Urothelium cell line (cell line): ENCODE results near the gene ILRUN.
"Not testable (repeated sequence)": the region's sequence is repeated elsewhere in the genome, so short reads cannot be mapped to it uniquely, and the experiment has no call there.

Source experiments
- DNase-seq: peaks from one replicate; pipeline ENCODE4 v3.0.0; 2011; ENCODE audit warnings: low spot score, mixed read lengths
- FAIRE-seq: peaks from 2 replicates; lab custom pipeline; 2011; peaks lifted over from hg19 to GRCh38; lab: Jason Lieb, UNC

ILRUN gene

DNA sequence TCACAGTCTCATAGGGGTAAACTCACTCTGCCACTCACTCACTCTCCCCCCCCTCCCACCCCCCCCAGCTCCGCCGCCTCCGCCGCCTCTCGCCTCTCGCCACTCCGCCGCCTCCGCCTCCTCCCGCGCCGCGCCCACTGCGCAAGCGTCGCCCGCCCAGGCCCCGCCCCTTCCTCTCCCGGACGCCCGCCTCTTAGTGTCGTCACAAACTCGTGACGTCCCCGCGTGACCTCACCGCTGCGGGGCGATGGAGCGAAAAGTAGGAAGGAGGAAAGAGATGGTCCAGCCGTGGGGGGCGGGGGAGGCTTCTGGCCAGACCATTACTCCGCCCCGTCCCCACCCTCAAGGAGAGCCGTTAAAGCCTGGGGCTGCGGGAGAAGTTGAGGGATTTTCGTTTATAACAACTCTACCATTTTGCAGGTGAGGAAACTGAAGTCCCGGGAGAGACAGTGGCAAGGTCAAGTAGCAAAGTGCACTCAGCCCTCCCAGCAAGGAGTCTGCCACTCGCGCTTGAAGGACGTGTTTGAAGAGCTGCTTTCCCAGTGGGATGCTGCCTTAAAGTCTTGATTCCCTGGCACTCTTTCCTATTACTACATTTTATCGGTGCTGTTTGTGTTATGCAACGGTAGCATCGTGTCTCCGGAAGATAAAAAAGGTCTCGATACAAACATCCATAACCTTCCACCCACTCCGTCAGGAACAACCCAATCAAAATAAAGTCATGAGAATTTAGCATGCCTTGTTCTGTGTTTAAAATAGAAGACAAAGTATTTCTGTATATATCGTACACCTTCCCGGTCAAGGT lies at the start of gene ILRUN:
TSS of gene ILRUN (minus strand) at position 29 of the 805 bp plus-strand sequence. CDS start 164 bp downstream, outside the sequence.
- FAIRE-seq = peak; percentile 88
- DNase-seq = peak; percentile 96

DNA sequence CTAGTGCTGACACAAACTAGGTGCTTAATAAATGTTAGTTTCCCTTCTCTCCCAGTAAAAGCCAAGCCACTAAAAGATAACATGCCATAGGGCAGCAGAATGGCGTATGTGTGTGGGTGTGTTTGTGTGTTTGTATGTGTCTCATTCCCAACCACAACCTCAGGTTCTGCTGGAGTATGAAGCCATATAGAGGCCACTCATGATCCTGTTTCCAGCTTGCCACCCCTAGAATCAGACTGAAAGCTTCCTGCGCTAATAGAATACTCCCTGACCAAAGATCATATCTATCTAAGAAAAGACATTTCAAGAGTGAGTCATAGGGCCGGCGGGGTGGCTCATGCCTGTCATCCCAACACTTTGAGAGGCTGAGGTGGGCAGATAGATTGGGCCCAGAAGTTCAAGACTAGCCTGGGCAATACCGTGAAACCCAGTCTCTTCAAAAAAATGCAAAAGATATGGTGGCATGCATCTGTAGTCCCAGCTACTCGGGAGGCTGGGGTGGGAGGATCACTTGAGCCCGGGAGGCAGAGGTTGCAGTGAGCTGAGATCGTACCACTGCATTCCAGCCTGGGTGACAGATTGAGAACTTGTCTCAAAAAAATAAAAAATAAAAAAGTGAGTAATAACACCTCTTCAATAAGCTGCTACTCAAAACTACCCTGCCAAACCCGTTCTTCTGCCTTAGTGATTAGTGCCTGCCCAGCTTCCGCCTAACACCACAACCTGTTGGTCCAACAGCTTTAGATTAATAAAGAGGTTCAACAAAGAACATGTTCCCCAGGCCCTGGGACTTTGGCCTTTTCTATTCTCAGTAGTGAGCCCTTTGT lies 48.9 kb upstream of the ILRUN start:
- FAIRE-seq = no peak
- no peak for DNase-seq

GRCh38 chr6:34744294-34744647 lies 47.7 kb upstream of the ILRUN start:
- not testable (repeated sequence) for FAIRE-seq, DNase-seq

DNA sequence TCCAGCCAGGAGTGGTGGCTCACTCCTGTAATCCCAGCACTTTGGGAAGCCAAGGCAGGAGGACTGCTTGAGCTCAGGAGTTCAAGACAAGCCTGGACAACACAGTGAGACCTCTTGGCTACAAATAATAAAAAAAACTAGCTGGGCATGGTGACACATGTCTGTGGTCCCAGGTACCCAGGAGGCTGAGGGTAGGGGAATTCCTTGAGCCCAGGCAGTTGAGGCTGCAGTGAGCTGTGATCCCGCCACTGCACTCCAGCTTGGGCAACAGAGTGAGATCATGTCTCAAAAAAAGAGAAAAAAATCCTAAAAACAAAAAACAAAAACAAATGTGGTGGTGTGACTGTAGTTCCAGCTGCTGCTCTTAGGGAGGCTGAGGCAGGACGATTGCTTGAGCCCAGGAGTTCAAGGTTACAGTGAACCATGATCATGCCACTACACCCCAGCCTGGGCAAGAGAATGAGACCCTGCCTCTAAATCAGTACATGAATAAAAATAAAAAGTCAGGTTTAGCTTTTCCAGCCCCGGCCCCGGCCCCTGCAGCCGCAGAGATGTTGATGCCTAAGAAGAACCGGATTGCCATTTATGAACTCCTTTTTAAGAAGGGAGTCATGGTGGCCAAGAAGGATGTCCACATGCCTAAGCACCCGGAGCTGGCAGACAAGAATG lies 47.2 kb upstream of the ILRUN start:
- FAIRE-seq = no peak
- DNase-seq = no peak

DNA sequence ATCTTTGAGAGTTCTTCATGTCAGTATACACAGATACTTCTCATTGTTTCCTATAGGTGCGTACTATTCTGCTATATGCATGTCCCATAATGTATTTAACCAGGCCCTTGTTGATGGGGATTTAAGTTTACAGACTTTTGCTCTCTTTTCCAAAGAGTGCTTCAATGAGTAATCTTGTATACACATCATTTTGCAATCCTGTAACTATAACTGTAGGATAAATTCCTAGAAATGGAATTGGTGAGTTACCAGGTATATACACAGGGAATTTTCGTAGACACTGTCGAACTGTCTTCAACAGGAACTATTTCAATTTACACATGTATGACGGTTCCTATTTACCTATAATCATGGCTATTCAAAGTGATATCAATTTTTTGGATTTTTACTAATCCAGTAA lies 45.5 kb upstream of the ILRUN start:
- FAIRE-seq (no peak), DNase-seq (no peak)

GRCh38 chr6:34736823-34737222 lies 40.3 kb upstream of the ILRUN start:
- no peak for FAIRE-seq

DNA sequence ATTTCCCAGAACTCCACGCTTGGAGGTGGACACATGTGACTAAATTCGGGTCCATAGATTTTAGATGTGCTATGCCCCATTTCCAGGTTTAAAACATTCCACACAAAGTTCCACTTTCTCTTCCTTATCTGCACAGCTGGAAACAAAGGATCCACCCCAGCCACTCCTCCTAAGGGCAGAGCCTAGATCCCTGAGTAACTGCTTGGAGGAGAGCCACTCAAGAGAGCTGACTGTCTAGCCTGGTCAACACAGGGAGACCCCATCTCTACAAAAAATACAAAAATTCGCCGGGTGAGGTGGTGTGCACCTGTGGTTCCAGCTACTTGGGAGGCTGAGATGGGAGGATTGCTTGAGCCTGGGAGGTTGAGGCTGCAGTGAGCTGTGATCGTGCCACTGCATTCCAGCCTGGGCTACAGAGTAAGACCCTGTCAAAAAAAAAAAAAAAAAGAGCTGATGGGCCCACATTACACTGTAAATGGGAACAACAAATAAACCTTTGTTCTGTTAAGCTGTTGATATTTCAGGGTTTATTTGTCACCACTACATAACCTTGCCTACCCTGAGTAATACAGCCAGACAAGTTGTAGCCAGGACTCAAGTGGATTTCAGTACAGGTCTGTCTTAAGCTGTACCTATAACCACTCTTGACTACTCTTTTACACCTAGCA lies 35.0 kb upstream of the ILRUN start:
- DNase-seq = no peak
- FAIRE-seq = no peak

More at GRCh38 chr6:34736823-34737222, 40.3 kb upstream of the ILRUN start:
- DNase-seq = no peak

GRCh38 chr6:34729631-34730470 lies 33.3 kb upstream of the ILRUN start:
- DNase-seq (no peak), FAIRE-seq (no peak)

GRCh38 chr6:34726055-34726454 lies 29.5 kb upstream of the ILRUN start:
- no peak for FAIRE-seq
- no peak for DNase-seq

DNA sequence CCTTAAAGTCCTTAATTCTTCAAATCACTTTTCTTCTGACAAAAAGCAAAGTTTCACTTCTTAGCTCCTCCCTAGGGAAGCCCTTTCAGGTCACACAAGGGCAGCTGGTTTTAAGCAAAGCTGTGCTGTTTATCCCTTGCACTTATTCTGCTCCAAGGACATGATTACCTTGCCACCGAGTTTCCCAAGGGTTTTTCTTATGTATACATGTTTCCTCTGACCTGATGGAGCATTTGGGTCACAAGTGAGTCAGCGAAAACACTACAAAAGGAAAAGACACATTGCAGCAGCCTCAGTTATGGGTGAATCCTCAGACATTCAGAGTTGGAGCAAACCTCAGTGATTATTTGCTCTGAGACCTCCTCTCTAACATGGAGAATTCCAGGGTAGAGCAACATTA lies 26.6 kb upstream of the ILRUN start:
- DNase-seq (no peak), FAIRE-seq (no peak)

DNA sequence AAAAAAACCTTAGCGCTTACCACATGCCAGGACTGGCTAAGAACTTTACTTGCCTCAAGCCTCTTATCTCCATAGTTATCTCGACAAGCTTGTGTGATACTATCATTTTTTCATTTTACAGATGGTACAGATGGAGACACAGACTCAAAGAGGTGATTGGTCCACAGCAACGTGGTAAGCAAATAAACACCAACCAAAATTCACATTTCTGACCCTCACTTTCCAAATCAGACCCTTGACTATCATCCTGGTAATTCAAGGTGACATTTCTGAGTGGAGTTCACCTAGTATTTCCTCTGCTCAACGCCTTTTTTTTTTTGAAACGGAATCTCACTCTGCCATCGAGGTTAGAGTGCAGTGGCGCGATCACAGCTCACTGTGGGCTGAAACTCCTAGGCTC lies 25.9 kb upstream of the ILRUN start:
- FAIRE-seq = no peak
- DNase-seq = no peak

GRCh38 chr6:34720160-34720559 lies 23.6 kb upstream of the ILRUN start:
- not testable (repeated sequence) for FAIRE-seq, DNase-seq

DNA sequence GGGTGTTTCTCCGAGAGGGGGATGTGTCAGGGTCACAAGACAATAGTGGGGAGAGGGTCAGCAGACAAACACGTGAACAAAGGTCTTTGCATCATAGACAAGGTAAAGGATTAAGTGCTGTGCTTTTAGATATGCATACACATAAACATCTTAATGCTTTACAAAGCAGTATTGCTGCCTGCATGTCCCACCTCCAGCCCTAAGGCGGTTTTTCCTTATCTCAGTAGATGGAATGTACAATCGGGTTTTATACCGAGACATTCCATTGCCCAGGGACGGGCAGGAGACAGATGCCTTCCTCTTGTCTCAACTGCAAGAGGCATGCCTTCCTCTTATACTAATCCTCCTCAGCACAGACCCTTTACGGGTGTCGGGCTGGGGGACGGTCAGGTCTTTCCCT lies 23.1 kb upstream of the ILRUN start:
- not testable (repeated sequence) for FAIRE-seq, DNase-seq

GRCh38 chr6:34718976-34719375 lies 22.4 kb upstream of the ILRUN start:
- no peak for DNase-seq
- FAIRE-seq = no peak

DNA sequence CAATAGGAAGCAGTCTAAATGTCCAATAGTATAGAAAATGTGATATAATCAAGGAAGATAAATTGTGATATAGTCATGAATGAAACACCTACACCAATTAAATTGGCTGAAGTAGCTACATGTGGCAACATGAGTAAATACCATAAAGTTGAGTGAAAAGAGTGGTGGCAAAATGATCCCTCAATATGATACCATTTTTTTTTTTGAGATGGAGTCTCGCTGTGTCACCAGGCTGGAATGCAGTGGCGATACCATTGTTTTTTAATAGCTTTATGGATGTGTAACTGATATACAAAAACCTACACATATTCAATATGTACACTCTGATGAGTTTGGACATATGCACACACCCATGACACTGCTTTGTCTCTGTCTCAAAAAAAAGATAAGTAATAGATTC lies 20.9 kb upstream of the ILRUN start:
- DNase-seq = no peak
- FAIRE-seq = no peak

DNA sequence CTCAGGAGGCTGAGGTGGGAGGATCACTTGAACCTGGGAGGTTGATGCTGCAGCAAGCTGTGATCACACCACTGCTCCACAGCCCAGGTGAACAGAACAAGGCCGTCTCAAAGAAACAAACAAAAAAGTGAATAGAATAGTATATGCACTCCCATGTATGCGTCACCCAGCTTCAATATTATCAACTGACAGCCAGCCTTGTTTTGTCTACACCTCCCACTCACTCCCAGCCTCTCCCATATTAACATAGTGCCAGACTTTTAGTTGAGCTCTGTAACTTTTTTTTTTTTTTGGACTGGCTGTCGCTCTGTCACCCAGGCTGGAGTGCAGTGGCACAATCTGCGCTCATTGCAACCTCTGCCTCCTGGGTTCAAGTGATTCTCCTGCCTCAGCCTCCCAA lies 18.1 kb upstream of the ILRUN start:
- no peak for FAIRE-seq
- no peak for DNase-seq

DNA sequence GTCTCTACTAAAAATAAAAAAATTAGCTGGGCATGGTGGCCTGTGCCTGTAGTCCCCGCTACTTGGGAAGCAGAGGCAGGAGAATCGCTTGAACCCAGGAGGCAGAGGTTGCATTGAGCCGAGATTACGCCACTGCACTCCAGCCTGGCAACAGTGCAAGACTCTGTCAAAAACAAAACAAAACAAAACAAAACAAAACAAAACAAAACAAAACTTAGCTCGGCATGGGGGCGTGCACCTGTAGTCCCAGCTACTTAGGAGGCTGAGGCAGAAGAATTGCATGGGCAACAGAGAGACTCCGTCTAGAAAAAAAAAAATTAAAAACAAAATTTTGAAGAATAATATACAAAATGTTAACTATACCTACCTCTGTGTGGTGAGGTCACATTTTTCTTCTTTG lies 16.3 kb upstream of the ILRUN start:
- DNase-seq, FAIRE-seq: not testable (repeated sequence)

GRCh38 chr6:34709386-34709785 lies 12.8 kb upstream of the ILRUN start:
- FAIRE-seq = no peak
- DNase-seq = no peak

DNA sequence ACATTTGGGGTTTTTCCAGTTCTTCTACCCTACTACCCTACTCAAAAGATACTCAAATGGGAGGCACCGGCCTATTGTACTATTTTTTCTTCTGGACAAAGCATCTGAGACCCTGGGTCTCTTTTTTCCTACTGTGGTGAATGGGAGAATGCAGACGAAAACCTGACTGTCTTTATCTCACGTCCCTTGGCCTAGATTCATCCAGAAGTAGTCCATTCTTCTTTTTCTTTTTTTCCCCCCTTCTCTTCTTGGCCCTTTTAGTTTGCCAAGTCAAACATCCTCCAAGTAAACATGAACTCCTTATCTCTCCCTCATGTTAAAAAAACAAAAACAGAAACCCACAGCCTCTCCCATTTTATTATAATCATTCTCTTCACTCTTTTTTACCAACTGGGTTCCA lies 8.7 kb upstream of the ILRUN start:
- no peak for FAIRE-seq
- no peak for DNase-seq

- DNase-seq (no peak), FAIRE-seq (no peak)
These were observed 4.6 kb upstream of the ILRUN start for GRCh38 chr6:34701199-34701598.
